SK-N-SH (cell line): Measurements from ENCODE around the gene MRC1. TPM values are rescaled to one million over a fixed set of nuclear protein-coding genes. Genes with fewer than 3 reads are reported as not detected.

Source experiments
- CTCF ChIA-PET: fragments of 300-600, 350-600 bp; formaldehyde crosslinking; extraction: SDS; loops from one replicate; lab custom pipeline; 2021; lab: Yijun Ruan, JAX
- POLR2A ChIA-PET: fragments of 350-600 bp; sonication (Branson Sonifier 250); formaldehyde crosslinking; extraction: SDS; loops from one replicate; lab custom pipeline; 2020; ENCODE audit warnings: antibody characterized with exemption, inconsistent platforms; lab: Yijun Ruan, JAX
- DNase-seq: peaks from one replicate; pipeline ENCODE4 v3.0.0; 2012
- H2AFZ ChIP-seq: fragments of 200-600 bp; sonication (generic); 2 replicates; pipeline ENCODE4 v1.8.1; 2016; ENCODE audit warnings: antibody characterized with exemption, mild to moderate bottlenecking, low read depth
- H3F3A ChIP-seq: fragments of 200-600 bp; sonication (generic); replicated peaks from 2 replicates; pipeline ENCODE3; 2016; ENCODE audit warnings: antibody characterized with exemption, mild to moderate bottlenecking; ENCODE audit not compliant: insufficient read depth
- H3K27ac ChIP-seq, 2 experiments: fragments of 200-500 bp in 1 of 2; fragments of 200-600 bp in 1 of 2; sonication (Bioruptor generic) in 1 of 2; sonication (generic), shearing (Covaris generic) in 1 of 2; 2 replicates each; pipeline versions ENCODE4 v1.5.1 to v1.6.1; 2014 to 2016; ENCODE audit warnings: low read depth in 2 of 2, inconsistent platforms in 1 of 2, low read length in 1 of 2, mild to moderate bottlenecking in 1 of 2, mixed read lengths in 1 of 2
- H3K27me3 ChIP-seq: fragments of 200-600 bp; sonication (generic), shearing (Covaris generic); 2 replicates; pipeline ENCODE4 v1.6.1; 2016; ENCODE audit warnings: mixed run types; ENCODE audit not compliant: insufficient read depth
- H3K36me3 ChIP-seq, 2 experiments: fragments of 200-500 bp in 1 of 2; fragments of 200-600 bp in 1 of 2; sonication (Bioruptor generic) in 1 of 2; sonication (generic) in 1 of 2; replicated peaks in 1 of 2; 2 replicates each; pipeline versions ENCODE3 to v1.5.1; 2014 to 2016; ENCODE audit warnings: low read length in 1 of 2, mild to moderate bottlenecking in 1 of 2; ENCODE audit not compliant: insufficient read depth in 2 of 2, control insufficient read depth in 1 of 2
- H3K4me1 ChIP-seq, 2 experiments: fragments of 200-500 bp in 1 of 2; fragments of 200-600 bp in 1 of 2; sonication (Bioruptor generic) in 1 of 2; sonication (generic), shearing (Covaris generic) in 1 of 2; 2 replicates each; pipeline versions ENCODE4 v1.5.1 to v1.6.1; 2014 to 2016; ENCODE audit warnings: low read depth in 1 of 2, low read length in 1 of 2, mixed run types in 1 of 2; ENCODE audit not compliant: insufficient read depth in 2 of 2, control insufficient read depth in 1 of 2
- H3K4me2 ChIP-seq: fragments of 200-600 bp; sonication (generic), shearing (Covaris generic); 2 replicates; pipeline ENCODE4 v1.6.1; 2017; ENCODE audit warnings: mixed run types
- H3K4me3 ChIP-seq, 2 experiments: fragments of 200-500 bp in 1 of 2; fragments of 200-600 bp in 1 of 2; sonication (Bioruptor generic) in 1 of 2; sonication (generic), shearing (Covaris generic) in 1 of 2; 2 replicates each; pipeline versions ENCODE4 v1.5.1 to v1.8.1; 2014 to 2016; ENCODE audit warnings: low read depth in 2 of 2, inconsistent platforms in 1 of 2, low read length in 1 of 2, mild to moderate bottlenecking in 1 of 2, mixed read lengths in 1 of 2, moderate library complexity in 1 of 2
- H3K79me2 ChIP-seq: fragments of 200-600 bp; sonication (generic); 2 replicates; pipeline ENCODE4 v1.8.1; 2017; ENCODE audit warnings: mild to moderate bottlenecking; ENCODE audit not compliant: insufficient read depth
- H3K9ac ChIP-seq: fragments of 200-600 bp; sonication (generic); 2 replicates; pipeline ENCODE4 v1.6.1; 2017; ENCODE audit warnings: mixed run types
- H3K9me2 ChIP-seq: fragments of 200-600 bp; sonication (generic); 2 replicates; pipeline ENCODE4 v1.6.1; 2017; ENCODE audit warnings: mixed run types
- H3K9me3 ChIP-seq: fragments of 200-600 bp; sonication (generic); 2 replicates; pipeline ENCODE4 v1.6.1; 2017; ENCODE audit warnings: mixed run types, mild to moderate bottlenecking, moderate library complexity
- H4K20me1 ChIP-seq: fragments of 200-600 bp; sonication (generic); 2 replicates; pipeline ENCODE4 v1.6.1; 2017; ENCODE audit warnings: mild to moderate bottlenecking, mixed run types; ENCODE audit not compliant: insufficient read depth
- CHD2 ChIP-seq: fragments of 150-350 bp; IDR thresholded peaks from 2 replicates; pipeline ENCODE4 v1.6.1; 2018; ENCODE audit warnings: low read length; ENCODE audit not compliant: partially characterized antibody
- ELF1 ChIP-seq: IDR thresholded peaks from 2 replicates; pipeline ENCODE4 v1.4.0; 2012
- EP300 ChIP-seq, 2 experiments: IDR thresholded peaks; 2 replicates each; pipeline versions ENCODE4 v1.4.0 to v1.6.1; 2012; ENCODE audit warnings: borderline replicate concordance in 1 of 2, low read depth in 1 of 2, low read length in 1 of 2
- FOSL2 ChIP-seq: IDR thresholded peaks from 2 replicates; pipeline ENCODE4 v1.4.0; 2012; ENCODE audit warnings: low read depth, mild to moderate bottlenecking, moderate library complexity, borderline replicate concordance
- JUND ChIP-seq: IDR thresholded peaks from 2 replicates; pipeline ENCODE4 v1.4.0; 2012
- MXI1 ChIP-seq: IDR thresholded peaks from 2 replicates; pipeline ENCODE4 v1.6.1; 2012; ENCODE audit warnings: mild to moderate bottlenecking, low read depth, low read length, improper control_type of control experiment
- NFIC ChIP-seq: IDR thresholded peaks from 2 replicates; pipeline ENCODE4 v1.4.0; 2012; ENCODE audit warnings: borderline replicate concordance
- PBX3 ChIP-seq: IDR thresholded peaks from 2 replicates; pipeline ENCODE4; 2012
- POLR2AphosphoS5 ChIP-seq: IDR thresholded peaks from 2 replicates; pipeline ENCODE4 v1.6.1; 2012; ENCODE audit warnings: low read depth, low read length
- RCOR1 ChIP-seq: fragments of 150-350 bp; IDR thresholded peaks from 2 replicates; pipeline ENCODE4 v1.6.1; 2017; ENCODE audit warnings: antibody characterized with exemption, low read length
- RFX5 ChIP-seq: IDR thresholded peaks from 2 replicates; pipeline ENCODE4 v1.6.1; 2012; ENCODE audit warnings: mild to moderate bottlenecking, improper control_type of control experiment, low read length
- RXRA ChIP-seq: IDR thresholded peaks from 2 replicates; pipeline ENCODE4 v1.4.0; 2012; ENCODE audit warnings: low read depth, mild to moderate bottlenecking, borderline replicate concordance
- TAF1 ChIP-seq: IDR thresholded peaks from 2 replicates; pipeline ENCODE4 v1.6.1; 2012; ENCODE audit warnings: low read depth, mild to moderate bottlenecking, low read length, moderate library complexity, borderline replicate concordance
- TCF12 ChIP-seq: IDR thresholded peaks from 2 replicates; pipeline ENCODE4 v1.4.0; 2012
- TEAD4 ChIP-seq: IDR thresholded peaks from 2 replicates; pipeline ENCODE4 v1.4.0; 2012; ENCODE audit warnings: mild to moderate bottlenecking, borderline replicate concordance; ENCODE audit not compliant: insufficient read depth
- WGBS: methylation state at CpG from one replicate; pipeline ENCODE4 v1.1.6; 2017; ENCODE audit warnings: low lambda C conversion rate; 5-methylcytosine and 5-hydroxymethylcytosine counted together
- polyA plus RNA-seq, 3 experiments: library from polyadenylated mRNA; depleted of rRNA; stranded (reverse); fragments of >200 nt; gene quantifications; 2 replicates each; pipeline ENCODE4 v1.2.3, GENCODE V29; 2012
- TF ChIP-seq, protein P1 (sequence below): IDR thresholded peaks from 2 replicates; pipeline ENCODE4 v1.4.0; 2012; ENCODE audit warnings: low read depth, borderline replicate concordance
- TF ChIP-seq, protein P2 (sequence below): IDR thresholded peaks from 2 replicates; pipeline ENCODE4 v1.4.0; 2012; ENCODE audit warnings: low read depth, borderline replicate concordance

The MRC1 gene
- polyA plus RNA-seq, 1 of the 3 experiments (the other 2 are of a cell fraction): not detected

- Histone ChIP-seq H4K20me1 (no peaks in the 10 kb centered on the region), H3K9me2 (no peaks in the 10 kb centered on the region), H3K4me1 (peaks cover 16 to 36% of the 10 kb centered on the region in 2 experiments; a peak in 3 of 4 replicates), H3K36me3 (no peaks in the 10 kb centered on the region), H3K4me2 (peak overlapping the region; percentile 36; the same call in 1 of the 2 replicates), H3K27ac (peak overlapping the region; percentile 71 to 88; a peak in 3 of 4 replicates), H3K79me2 (no peaks in the 10 kb centered on the region), H3F3A (peaks cover 37% of the 10 kb centered on the region), H3K9me3 (no peaks in the 10 kb centered on the region), H3K9ac (no peak overlapping the region), H3K4me3 (no peak overlapping the region), H2AFZ (0 out of 2 replicates have a peak overlapping the region, but pooled peaks have one; percentile 22), H3K27me3 (no peaks in the 10 kb centered on the region)
- WGBS: 90% methylated on average over 1 of the region's 1 CpG
- ChIA-PET POLR2A (no interaction called here), CTCF (interaction anchor here (0.6 kb wide), 1 partner anchor 1302 kb away, joined by 3 read pairs; no protein-coding TSS in a partner anchor)
- no peak for DNase-seq
- TF ChIP-seq JUND (no peak), MXI1 (no peak), POLR2AphosphoS5 (no peak), RXRA (no peak), TAF1 (no peak), RCOR1 (no peak), RFX5 (no peak)
- TF ChIP-seq, protein P1, sequence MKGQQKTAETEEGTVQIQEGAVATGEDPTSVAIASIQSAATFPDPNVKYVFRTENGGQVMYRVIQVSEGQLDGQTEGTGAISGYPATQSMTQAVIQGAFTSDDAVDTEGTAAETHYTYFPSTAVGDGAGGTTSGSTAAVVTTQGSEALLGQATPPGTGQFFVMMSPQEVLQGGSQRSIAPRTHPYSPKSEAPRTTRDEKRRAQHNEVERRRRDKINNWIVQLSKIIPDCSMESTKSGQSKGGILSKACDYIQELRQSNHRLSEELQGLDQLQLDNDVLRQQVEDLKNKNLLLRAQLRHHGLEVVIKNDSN: no peak
- TF ChIP-seq, protein P2, sequence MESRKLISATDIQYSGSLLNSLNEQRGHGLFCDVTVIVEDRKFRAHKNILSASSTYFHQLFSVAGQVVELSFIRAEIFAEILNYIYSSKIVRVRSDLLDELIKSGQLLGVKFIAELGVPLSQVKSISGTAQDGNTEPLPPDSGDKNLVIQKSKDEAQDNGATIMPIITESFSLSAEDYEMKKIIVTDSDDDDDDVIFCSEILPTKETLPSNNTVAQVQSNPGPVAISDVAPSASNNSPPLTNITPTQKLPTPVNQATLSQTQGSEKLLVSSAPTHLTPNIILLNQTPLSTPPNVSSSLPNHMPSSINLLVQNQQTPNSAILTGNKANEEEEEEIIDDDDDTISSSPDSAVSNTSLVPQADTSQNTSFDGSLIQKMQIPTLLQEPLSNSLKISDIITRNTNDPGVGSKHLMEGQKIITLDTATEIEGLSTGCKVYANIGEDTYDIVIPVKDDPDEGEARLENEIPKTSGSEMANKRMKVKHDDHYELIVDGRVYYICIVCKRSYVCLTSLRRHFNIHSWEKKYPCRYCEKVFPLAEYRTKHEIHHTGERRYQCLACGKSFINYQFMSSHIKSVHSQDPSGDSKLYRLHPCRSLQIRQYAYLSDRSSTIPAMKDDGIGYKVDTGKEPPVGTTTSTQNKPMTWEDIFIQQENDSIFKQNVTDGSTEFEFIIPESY: no peak
Measured at GRCh38 chr10:17783751-17784150, 25.4 kb upstream of the MRC1 start.

- Histone ChIP-seq H3K4me3 (no peak overlapping the region), H3K79me2 (no peaks in the 10 kb centered on the region), H3K27ac (peak overlapping the region; percentile 71 to 88; a peak in 3 of 4 replicates), H3K27me3 (no peaks in the 10 kb centered on the region), H4K20me1 (no peaks in the 10 kb centered on the region), H3K36me3 (no peaks in the 10 kb centered on the region), H3K9me3 (no peaks in the 10 kb centered on the region), H2AFZ (peak overlapping the region; percentile 27; the same call in 1 of the 2 replicates), H3K4me1 (peaks cover 16 to 36% of the 10 kb centered on the region in 2 experiments; a peak in 3 of 4 replicates), H3K9ac (peak overlapping the region; percentile 25; the same call in 1 of the 2 replicates), H3K4me2 (peak overlapping the region; percentile 27), H3F3A (peaks cover 37% of the 10 kb centered on the region), H3K9me2 (no peaks in the 10 kb centered on the region)
- TF ChIP-seq FOSL2 (peak; percentile 79; the same call in 1 of the 2 replicates), NFIC (peak; percentile 91), TEAD4 (peak; percentile 37; the same call in 1 of the 2 replicates), JUND (peak; percentile 75), CHD2 (no peak), MXI1 (no peak), TCF12 (peak; percentile 84), PBX3 (peak; percentile 80), RXRA (0 out of 2 replicates have a peak, but pooled peaks have one; percentile 24), EP300 (IDR thresholded peaks at IDR 0.05; ENCODE audit: borderline replicate concordance in 1 of 2, low read depth in 1 of 2, low read length in 1 of 2) (peak in 1 of 2 experiments; percentile 64; a peak in 2 of 4 replicates), ELF1 (peak; percentile 53)
- WGBS: 17% methylated on average over 3 of the region's 3 CpGs
- ChIA-PET CTCF (interaction anchor here (0.8 kb wide), 1 partner anchor 187 kb away, joined by 3 read pairs; no protein-coding TSS in a partner anchor), POLR2A (no interaction called here)
- DNase-seq: no peak
Measured at GRCh38 chr10:17784688-17785087, 24.5 kb upstream of the MRC1 start.
